Memory B cell (primary cell): ENCODE data around the gene OTUD6A.

Source experiments
- ATAC-seq: fragments of 150-1000 bp; cut with Tn5 transposase; 2 replicates; pipeline ENCODE4 v1.10.0; 2021; ENCODE audit warnings: low read depth, mild to moderate bottlenecking, moderate library complexity
- DNase-seq, 2 donors: peaks; one replicate each; pipeline ENCODE4 v3.0.0; 2022; ENCODE audit warnings: low spot score in 2 of 2
- H3K27ac Mint-ChIP-seq: one replicate; pipeline ENCODE4 v1.8.0; 2022; ENCODE audit warnings: mild to moderate bottlenecking, moderate library complexity, mixed read lengths
- H3K27me3 Mint-ChIP-seq: one replicate; pipeline ENCODE4 v1.8.0; 2022; ENCODE audit warnings: mixed read lengths
- H3K36me3 Mint-ChIP-seq: one replicate; pipeline ENCODE4 v1.8.0; 2022; ENCODE audit warnings: mild to moderate bottlenecking, mixed read lengths
- H3K4me1 Mint-ChIP-seq: one replicate; pipeline ENCODE4 v1.8.0; 2022; ENCODE audit warnings: mixed read lengths
- H3K4me3 Mint-ChIP-seq: one replicate; pipeline ENCODE4 v1.8.0; 2022; ENCODE audit warnings: mild to moderate bottlenecking, moderate library complexity, mixed read lengths
- H3K9me3 Mint-ChIP-seq: one replicate; pipeline ENCODE4 v1.8.0; 2022; ENCODE audit warnings: mixed read lengths

OTUD6A gene, protein sequence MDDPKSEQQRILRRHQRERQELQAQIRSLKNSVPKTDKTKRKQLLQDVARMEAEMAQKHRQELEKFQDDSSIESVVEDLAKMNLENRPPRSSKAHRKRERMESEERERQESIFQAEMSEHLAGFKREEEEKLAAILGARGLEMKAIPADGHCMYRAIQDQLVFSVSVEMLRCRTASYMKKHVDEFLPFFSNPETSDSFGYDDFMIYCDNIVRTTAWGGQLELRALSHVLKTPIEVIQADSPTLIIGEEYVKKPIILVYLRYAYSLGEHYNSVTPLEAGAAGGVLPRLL

DNA sequence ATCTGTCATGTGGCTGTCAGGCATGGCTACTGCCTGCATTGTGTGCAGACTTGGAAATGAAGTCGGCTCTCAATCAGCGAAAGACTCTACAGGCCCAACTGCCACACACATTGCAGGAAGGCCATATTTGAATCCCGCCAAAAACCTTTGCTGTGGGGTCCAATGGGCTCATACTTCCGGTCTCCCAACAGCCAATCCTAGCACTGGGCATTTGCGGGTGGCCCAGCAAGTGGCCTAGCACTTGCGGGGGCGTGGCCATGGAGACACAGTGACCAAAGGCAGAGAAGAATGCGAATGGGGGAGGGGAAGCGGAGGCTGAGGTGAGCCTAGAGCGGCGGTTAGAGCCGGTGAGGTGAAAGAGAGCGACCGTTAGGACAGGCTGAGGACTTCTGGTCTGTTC lies at the start of gene OTUD6A:
OTUD6A (plus strand) TSS at position 382 of the 400 bp plus-strand sequence. CDS start 68 bp downstream, outside the sequence.
- Mint-ChIP-seq H3K4me1 (no peaks in the 10 kb centered on the region), H3K4me3 (no peak within 1 kb of the TSS), H3K36me3 (no peaks in the 10 kb centered on the region), H3K27ac (no peak within 1 kb of the TSS), H3K27me3 (peaks cover 10% of the 10 kb centered on the region), H3K9me3 (peaks cover 2% of the 10 kb centered on the region)
- DNase-seq (no peak), ATAC-seq (no peak)

DNA sequence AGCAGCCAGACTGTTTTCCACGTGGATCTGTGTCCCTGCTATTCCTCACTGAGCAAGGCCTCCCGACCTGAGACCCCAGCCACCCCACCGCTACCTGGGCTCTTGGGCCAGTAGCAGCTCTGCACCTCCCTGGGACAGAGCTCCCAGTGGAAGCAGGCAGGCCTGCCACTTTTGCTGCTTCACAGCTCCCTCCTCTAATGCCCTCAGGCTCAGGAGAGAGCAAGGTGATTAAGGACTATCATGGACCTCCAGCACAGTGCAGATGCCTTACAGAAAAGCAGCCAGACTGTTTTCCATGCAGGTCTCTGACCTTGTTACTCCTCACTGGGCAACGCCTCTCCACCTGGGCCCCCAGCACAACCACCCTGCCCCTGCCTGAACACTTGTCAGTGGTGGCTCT lies 49.5 kb upstream of the OTUD6A start:
- no peaks in the 10 kb centered on the region for H3K4me1 Mint-ChIP-seq
- DNase-seq (no peak), ATAC-seq (no peak)
- H3K27ac Mint-ChIP-seq: no peak overlapping the region
- H3K27me3 Mint-ChIP-seq: no peaks in the 10 kb centered on the region
- no peaks in the 10 kb centered on the region for H3K36me3 Mint-ChIP-seq
- H3K4me3 Mint-ChIP-seq: no peak overlapping the region
- peaks cover 2% of the 10 kb centered on the region for H3K9me3 Mint-ChIP-seq

DNA sequence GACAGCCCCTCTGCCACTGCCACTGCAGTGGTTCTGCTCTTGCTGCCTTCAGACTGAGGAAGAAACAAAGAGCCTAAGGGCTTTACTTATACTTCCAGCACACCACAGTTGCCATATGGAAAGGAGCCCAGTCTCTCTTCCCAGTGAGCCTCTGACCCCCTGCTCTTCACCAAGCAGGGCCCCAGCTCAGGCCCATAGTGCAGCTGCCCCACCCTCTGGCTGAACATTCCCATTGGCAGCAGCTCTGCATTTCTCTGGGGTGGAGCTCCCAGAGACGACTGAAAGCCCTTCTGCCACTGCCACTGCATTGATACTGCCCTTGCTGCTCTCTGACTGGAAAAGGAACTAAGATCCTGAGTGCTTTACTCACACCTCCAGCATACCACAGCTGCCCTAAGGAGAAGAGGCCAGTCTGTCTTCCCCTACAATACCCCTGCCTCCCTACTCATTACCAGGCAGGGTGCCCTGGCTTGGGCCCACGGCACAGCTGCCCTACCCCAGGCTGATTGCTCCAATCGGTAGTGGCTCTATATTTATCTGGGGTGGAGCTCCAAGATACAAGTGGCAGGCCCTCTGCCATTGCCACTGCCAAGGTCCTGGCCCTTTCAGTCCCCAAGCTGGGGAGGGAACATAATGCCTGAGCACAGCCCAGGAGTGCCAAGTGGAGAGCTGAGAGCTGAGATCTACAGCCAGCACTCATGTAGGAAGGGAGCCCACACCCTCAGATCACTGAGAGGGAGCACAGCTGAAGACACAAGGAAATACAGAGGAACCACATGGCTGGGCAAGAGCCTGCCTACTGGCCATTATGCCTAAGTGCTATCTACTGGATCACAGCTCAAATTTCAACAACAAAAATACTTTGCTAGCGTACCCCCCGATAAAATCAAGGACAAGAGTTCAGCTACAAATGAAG lies 48.5 kb upstream of the OTUD6A start:
- Mint-ChIP-seq H3K36me3 (no peaks in the 10 kb centered on the region), H3K4me3 (no peak overlapping the region), H3K27me3 (no peaks in the 10 kb centered on the region), H3K27ac (no peak overlapping the region), H3K9me3 (peaks cover 2% of the 10 kb centered on the region), H3K4me1 (no peaks in the 10 kb centered on the region)
- DNase-seq (no peak), ATAC-seq (no peak)

DNA sequence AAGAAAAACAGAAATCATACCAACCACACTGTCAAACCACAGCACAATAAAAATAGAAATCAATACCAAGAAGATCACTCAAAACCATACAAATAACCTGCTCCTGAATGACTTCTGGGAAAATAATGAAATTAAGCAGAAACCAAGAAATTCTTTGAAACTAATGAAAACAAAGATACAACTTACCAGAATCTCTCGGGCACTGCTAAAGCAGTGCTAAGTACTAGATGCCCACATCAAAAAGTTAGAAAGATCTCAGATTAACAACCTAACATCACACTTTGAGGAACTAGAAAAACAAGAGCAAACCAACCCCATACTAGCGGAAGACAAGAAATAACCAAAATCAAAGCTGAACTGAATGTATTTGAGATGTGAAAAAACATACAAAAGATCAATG lies 45.7 kb upstream of the OTUD6A start:
- DNase-seq: no peak
- ATAC-seq: no peak
- H3K27ac Mint-ChIP-seq: no peak overlapping the region
- no peaks in the 10 kb centered on the region for H3K27me3 Mint-ChIP-seq
- no peaks in the 10 kb centered on the region for H3K36me3 Mint-ChIP-seq
- H3K4me1 Mint-ChIP-seq: no peaks in the 10 kb centered on the region
- H3K4me3 Mint-ChIP-seq: no peak overlapping the region
- H3K9me3 Mint-ChIP-seq: peaks cover 2% of the 10 kb centered on the region

DNA sequence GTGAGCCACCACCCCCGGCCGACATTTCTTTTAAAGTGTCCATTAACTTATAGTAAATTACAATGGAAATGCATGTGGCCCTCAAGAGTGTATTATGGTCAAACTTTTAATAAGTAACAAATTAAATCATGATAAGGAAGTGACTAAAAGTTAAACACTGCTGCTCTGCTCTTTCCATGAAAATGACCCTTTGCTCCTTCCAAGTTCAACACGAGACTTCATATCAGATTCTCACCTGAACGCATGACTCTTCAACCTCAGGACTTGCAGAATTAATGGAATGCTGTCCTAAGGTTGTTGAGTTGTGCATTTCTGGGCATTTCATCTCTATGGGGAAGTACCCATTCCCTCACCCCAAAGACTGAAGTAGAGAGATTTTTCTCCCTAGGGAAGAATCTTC lies 39.6 kb upstream of the OTUD6A start:
- Mint-ChIP-seq H3K9me3 (no peaks in the 10 kb centered on the region), H3K4me1 (no peaks in the 10 kb centered on the region), H3K4me3 (no peak overlapping the region), H3K27me3 (peaks cover 5% of the 10 kb centered on the region), H3K27ac (no peak overlapping the region), H3K36me3 (no peaks in the 10 kb centered on the region)
- no peak for ATAC-seq
- no peak for DNase-seq

DNA sequence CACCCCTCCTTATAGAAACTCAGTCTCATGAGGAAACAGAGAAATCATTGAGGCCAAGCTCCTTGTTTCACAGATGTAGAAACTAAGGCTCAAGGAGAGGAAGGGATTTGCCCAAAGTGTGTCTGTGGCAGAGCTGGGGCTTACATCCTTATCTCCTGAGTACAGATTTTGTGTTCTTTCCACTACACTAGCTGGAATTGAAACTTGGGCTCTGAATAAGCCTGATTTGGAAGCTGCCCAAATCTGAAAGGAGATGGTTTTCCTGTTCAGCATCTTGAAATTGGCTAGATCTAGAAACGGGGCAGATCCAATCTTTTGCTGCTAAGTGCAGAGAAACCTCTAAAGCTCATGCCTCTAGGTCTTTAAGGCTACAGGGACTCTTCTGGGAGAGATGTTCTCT lies 36.8 kb upstream of the OTUD6A start:
- ATAC-seq (no peak), DNase-seq (no peak)
- Mint-ChIP-seq H3K27me3 (peaks cover 5% of the 10 kb centered on the region), H3K4me3 (no peak overlapping the region), H3K4me1 (no peaks in the 10 kb centered on the region), H3K9me3 (no peaks in the 10 kb centered on the region), H3K36me3 (no peaks in the 10 kb centered on the region), H3K27ac (no peak overlapping the region)

DNA sequence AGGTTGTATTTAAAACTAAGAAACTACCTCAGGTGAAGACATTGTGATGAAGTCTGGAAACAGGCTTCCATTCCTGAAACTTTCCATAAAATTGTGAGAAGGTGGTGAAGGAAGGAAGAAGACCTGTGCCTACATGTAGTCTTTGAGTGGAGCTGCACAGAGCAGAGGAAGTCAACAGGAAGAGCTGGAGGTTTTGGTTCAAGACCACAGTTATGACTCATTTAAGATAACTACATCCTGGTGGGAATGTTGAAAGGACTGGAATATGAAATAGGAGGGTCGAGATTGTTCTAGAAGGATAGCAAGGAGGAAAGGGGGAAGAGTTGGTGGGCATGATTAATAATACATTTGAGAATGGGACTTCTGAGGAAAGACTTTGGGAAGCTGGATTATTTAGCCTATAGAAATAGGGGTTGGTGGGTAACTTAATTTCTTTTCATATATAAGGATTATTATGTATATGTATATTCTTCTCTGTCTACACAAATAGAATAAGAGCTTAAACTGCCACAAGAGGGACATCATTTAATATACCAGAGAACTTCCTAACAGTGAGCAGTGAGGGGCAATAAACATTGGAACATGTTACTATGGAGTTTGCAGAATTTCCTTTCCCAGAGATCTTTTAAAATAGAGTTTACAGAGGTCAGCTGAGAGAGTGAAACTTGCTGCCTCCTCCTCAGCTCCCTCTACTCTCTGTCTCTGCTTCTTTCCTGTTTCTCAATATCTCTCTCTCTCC lies 36.0 kb upstream of the OTUD6A start:
- Mint-ChIP-seq H3K27ac (no peak overlapping the region), H3K9me3 (no peaks in the 10 kb centered on the region), H3K4me3 (no peak overlapping the region), H3K36me3 (no peaks in the 10 kb centered on the region), H3K27me3 (peaks cover 5% of the 10 kb centered on the region), H3K4me1 (no peaks in the 10 kb centered on the region)
- ATAC-seq: no peak
- DNase-seq: no peak

DNA sequence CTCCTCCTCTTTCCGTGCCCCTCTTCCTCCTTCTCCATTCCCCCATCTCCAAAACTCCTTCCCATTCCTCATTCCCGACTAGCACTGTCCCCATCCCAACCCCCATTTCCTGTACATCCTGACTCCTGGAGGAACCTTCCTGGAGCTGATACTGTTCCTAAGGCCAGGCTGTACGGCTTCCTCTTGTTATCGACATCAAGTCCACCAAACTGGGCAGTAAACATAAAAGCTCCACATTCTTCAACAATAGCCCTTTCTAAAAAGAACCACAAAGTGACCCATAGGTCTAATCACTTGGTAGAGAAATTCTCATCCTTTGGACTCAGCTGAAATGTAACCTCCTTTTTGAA lies 35.4 kb upstream of the OTUD6A start:
- peaks cover 5% of the 10 kb centered on the region for H3K27me3 Mint-ChIP-seq
- ATAC-seq (no peak), DNase-seq (no peak)
- H3K4me1 Mint-ChIP-seq: no peaks in the 10 kb centered on the region
- H3K4me3 Mint-ChIP-seq: no peak overlapping the region
- H3K27ac Mint-ChIP-seq: no peak overlapping the region
- no peaks in the 10 kb centered on the region for H3K36me3 Mint-ChIP-seq
- H3K9me3 Mint-ChIP-seq: no peaks in the 10 kb centered on the region

DNA sequence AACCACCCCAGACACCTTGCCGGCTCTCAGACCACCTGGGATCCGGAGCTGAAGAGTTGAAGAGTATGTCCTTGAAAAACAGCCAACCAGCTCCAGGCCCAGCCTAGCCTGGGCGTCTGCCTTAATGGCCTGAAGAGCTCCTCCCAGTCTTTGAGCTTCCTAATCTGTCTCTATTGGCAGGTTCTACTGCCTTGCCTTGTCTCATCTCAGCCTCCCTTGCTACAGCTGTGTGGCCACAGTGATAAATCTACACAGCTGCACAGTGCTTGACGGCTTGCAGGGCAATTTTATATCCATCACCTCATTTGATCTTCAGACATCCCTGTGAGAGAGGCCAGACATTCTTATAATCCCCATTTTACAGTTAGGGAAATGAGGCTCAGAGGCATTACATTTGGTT lies 32.4 kb upstream of the OTUD6A start:
- DNase-seq: no peak
- H3K27me3 Mint-ChIP-seq: peaks cover 5% of the 10 kb centered on the region
- H3K4me1 Mint-ChIP-seq: no peaks in the 10 kb centered on the region
- H3K4me3 Mint-ChIP-seq: no peak overlapping the region
- H3K36me3 Mint-ChIP-seq: no peaks in the 10 kb centered on the region
- ATAC-seq: no peak
- no peak overlapping the region for H3K27ac Mint-ChIP-seq
- H3K9me3 Mint-ChIP-seq: no peaks in the 10 kb centered on the region

DNA sequence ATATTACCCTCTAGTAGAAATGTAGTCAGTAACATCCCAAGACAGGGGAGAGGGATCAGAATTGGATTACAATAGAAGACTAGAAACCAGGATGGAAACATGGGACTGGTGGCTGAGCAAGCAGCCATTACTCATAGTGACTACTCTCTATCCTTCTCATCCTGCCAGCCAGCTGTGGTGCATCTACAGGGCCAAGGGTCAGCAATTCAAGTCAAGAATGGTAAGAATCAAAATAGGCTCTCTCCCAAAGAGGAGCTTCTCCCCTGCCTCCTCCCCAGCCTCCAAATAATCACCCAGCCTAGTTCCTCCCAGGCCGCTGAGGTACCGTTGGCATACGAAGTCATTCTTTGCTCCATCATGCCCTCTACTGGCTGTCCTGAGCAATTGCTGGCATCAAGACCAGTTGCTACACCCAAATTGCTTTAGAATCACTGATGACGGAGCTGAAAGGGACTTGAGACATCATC lies 31.9 kb upstream of the OTUD6A start:
- DNase-seq (no peak), ATAC-seq (no peak)
- Mint-ChIP-seq H3K4me3 (no peak overlapping the region), H3K9me3 (no peaks in the 10 kb centered on the region), H3K27me3 (peaks cover 5% of the 10 kb centered on the region), H3K36me3 (no peaks in the 10 kb centered on the region), H3K4me1 (no peaks in the 10 kb centered on the region), H3K27ac (no peak overlapping the region)

DNA sequence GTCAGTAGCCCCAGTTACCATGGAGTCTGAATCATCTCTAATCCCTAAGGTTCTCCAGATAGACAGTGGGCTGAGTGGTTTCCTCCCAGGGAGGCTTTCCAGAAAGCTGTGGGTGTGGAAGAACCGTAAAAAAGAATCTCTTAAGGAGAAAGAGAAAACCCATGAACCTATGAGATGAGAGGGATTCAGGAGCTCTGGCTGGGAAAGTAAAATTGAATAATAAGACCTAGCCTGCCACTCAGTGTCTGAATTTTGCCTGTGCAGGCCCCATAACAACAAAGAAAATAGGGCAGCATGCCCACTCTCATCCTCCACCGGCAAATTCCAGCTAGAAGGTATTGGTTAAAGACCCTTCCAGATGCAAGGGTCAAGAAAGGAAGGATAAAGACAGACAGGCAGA lies 29.5 kb upstream of the OTUD6A start:
- Mint-ChIP-seq H3K27ac (no peak overlapping the region), H3K36me3 (no peaks in the 10 kb centered on the region), H3K4me3 (no peak overlapping the region), H3K9me3 (no peaks in the 10 kb centered on the region), H3K4me1 (no peaks in the 10 kb centered on the region), H3K27me3 (no peaks in the 10 kb centered on the region)
- DNase-seq: no peak
- no peak for ATAC-seq

DNA sequence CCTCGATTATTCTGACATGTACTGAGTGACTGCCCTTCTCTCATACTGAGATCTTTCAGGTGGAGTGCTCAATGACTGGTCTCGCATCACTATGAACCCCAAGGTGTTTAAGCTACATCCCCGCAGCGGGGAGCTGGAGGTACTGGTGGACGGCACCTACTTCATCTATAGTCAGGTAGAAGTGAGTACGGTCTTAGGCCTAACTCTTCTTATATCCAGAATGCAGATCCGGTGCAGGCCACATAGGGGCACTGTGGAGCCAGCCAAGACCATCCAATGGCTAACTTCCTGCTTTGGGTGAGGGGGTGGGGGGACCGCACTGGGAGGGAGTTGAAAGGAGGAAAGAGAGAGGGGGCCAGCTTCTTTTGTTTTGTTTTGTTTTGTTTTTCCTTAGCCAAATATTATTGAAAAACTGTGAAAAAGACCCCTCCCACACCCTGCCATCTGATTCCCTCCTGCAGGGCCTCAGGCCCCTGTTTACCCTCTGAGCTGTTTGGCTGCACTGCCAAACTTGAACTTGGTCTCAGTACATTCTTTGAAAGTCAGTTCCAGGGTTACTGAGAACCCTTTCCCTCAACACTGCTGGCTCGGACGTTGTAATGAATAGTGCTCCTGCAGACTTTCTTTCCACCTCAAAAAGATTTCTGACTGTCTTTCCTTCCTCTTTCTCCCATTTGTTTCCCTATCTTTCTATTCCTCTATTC lies 28.8 kb upstream of the OTUD6A start:
- no peak for ATAC-seq
- Mint-ChIP-seq H3K9me3 (no peaks in the 10 kb centered on the region), H3K27me3 (no peaks in the 10 kb centered on the region), H3K4me3 (no peak overlapping the region), H3K27ac (peak overlapping the region; percentile 5), H3K4me1 (no peaks in the 10 kb centered on the region), H3K36me3 (no peaks in the 10 kb centered on the region)
- no peak for DNase-seq

DNA sequence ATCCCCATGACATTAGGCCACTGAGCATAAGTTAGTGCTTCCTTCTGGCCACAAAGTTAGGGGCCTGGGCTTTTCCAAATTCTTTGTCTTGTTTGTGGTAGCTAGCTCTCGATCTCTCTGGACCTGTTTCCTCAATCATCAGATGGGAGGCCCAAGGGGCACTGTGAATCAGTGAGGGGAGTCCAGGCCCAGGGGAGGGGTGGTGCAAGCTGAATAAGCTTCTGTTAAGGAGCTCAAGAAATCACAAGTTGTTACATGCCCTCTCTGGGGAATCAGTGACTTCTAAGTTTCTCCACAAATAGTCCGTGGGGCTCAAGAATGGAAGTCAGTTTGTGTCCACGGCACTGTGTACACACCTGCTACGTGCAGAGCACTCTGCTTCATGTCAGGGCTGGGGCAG lies 27.6 kb upstream of the OTUD6A start:
- DNase-seq: no peak
- H3K4me3 Mint-ChIP-seq: no peak overlapping the region
- H3K9me3 Mint-ChIP-seq: no peaks in the 10 kb centered on the region
- no peak overlapping the region for H3K27ac Mint-ChIP-seq
- no peak for ATAC-seq
- H3K27me3 Mint-ChIP-seq: no peaks in the 10 kb centered on the region
- H3K36me3 Mint-ChIP-seq: no peaks in the 10 kb centered on the region
- no peaks in the 10 kb centered on the region for H3K4me1 Mint-ChIP-seq

DNA sequence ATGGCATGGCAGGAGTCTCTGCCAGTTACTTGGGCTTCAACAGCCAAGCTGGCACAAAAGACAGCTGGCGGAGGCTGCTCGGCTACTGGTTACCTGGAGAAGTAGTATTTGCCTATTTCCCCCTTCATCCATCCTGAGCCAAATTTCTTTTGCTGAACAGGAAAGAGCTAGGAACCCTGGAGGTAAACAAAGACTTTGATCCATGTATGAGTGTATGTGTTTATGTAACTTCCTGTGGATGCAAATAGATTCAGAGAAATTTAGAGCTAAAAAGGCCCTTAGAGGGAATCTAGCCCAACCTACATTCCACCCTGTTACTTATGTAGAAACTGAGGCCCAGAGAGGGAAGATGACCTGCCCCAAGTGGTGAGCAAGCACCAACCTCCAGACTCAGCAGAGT lies 23.7 kb upstream of the OTUD6A start:
- Mint-ChIP-seq H3K36me3 (no peaks in the 10 kb centered on the region), H3K27ac (no peak overlapping the region), H3K4me1 (no peaks in the 10 kb centered on the region), H3K27me3 (no peaks in the 10 kb centered on the region), H3K9me3 (no peaks in the 10 kb centered on the region), H3K4me3 (no peak overlapping the region)
- ATAC-seq (no peak), DNase-seq (no peak)
